NCI-H748 (cell line): ENCODE data around the gene NAA80.
"Not testable (repeated sequence)": the region's sequence is repeated elsewhere in the genome, so short reads cannot be mapped to it uniquely, and the experiment has no call there.

Experiments used
- DNase-seq: peaks from one replicate; lab custom pipeline; 2025; ENCODE audit not compliant: unreplicated experiment; lab: John Stamatoyannopoulos, UW

Gene NAA80

GRCh38 chr3:50271314-50271936, 27.8 kb downstream of the NAA80 start:
- DNase-seq, result no peak

GRCh38 chr3:50270422-50271224, 28.6 kb downstream of the NAA80 start:
- DNase-seq, result no peak

GRCh38 chr3:50269977-50270413, 29.2 kb downstream of the NAA80 start:
- DNase-seq, result no peak

- DNase-seq, result no peak
Measured at GRCh38 chr3:50269460-50269859, 29.7 kb downstream of the NAA80 start.

GRCh38 chr3:50268703-50269451, 30.3 kb downstream of the NAA80 start, which contains the start of gene SEMA3B:
Gene SEMA3B (plus strand): TSS chr3:50269147. CDS start chr3:50269241, 94 bp downstream.
- peak; percentile 11 for DNase-seq

GRCh38 chr3:50268276-50268675, 30.9 kb downstream of the NAA80 start:
- no peak for DNase-seq

GRCh38 chr3:50267280-50267913, 31.8 kb downstream of the NAA80 start:
- DNase-seq, result no peak

- DNase-seq, result no peak
Measured at GRCh38 chr3:50266836-50267235, 32.4 kb downstream of the NAA80 start.

GRCh38 chr3:50266017-50266416, 33.2 kb downstream of the NAA80 start:
- no peak for DNase-seq

GRCh38 chr3:50265571-50265970, 33.6 kb downstream of the NAA80 start:
- DNase-seq, result no peak

- DNase-seq, result no peak
Measured at GRCh38 chr3:50264964-50265485, 34.2 kb downstream of the NAA80 start.

- no peak for DNase-seq
Measured at GRCh38 chr3:50264383-50264963, 34.7 kb downstream of the NAA80 start.

- DNase-seq, result no peak
Measured at GRCh38 chr3:50263478-50264382, 35.5 kb downstream of the NAA80 start.

- DNase-seq, result no peak
Measured at GRCh38 chr3:50262778-50263177, 36.4 kb downstream of the NAA80 start.

GRCh38 chr3:50262200-50262599, 37.0 kb downstream of the NAA80 start:
- not testable (repeated sequence) for DNase-seq

GRCh38 chr3:50261505-50261904, 37.7 kb downstream of the NAA80 start:
- DNase-seq, result no peak

- no peak for DNase-seq
Measured at GRCh38 chr3:50260942-50261441, 38.2 kb downstream of the NAA80 start.

- peak; percentile 86 for DNase-seq
Measured at GRCh38 chr3:50260027-50260941, 38.9 kb downstream of the NAA80 start.
